Spleen (tissue), 7 donors: ENCODE results near the gene NUMBL.
A peak's percentile ranks its signal among the peaks of the same experiment; 100 is the strongest.

Experiments used
- POLR2A ChIP-seq, 3 donors: fragments of 450-650 bp; IDR thresholded peaks; one replicate each; pipeline ENCODE4 v1.5.1; 2017; ENCODE audit warnings: antibody characterized with exemption in 3 of 3, mild to moderate bottlenecking in 1 of 3
- POLR2AphosphoS5 ChIP-seq, 3 donors: sonication (generic); formaldehyde crosslinking; IDR thresholded peaks; one replicate each; pipeline ENCODE4 v1.5.1; 2017; ENCODE audit warnings: antibody characterized with exemption in 3 of 3
- TF ChIP-seq, protein P1 (sequence below), 11 experiments: fragments of 200-600 bp in 7 of 11; fragments of 450-650 bp in 4 of 11; sonication (generic) in 4 of 11; IDR thresholded peaks in 8 of 11; conservative IDR thresholded peaks in 3 of 11; 1 replicate in 7 of 11; 2 replicates in 4 of 11; pipeline versions ENCODE4 v1.4.0 to v1.8.0; 2016 to 2021; ENCODE audit warnings: antibody characterized with exemption in 11 of 11, inconsistent platforms in 4 of 11, mild to moderate bottlenecking in 1 of 11
- donor health status: DM: no; HTN: no; CAD: no; lungs with moderate emphysema.
- donor health status: DM: no; HTN: no; CAD: no.
- donor health status: DM: no; HTN: no; CAD: no.

- TF ChIP-seq, protein P1, sequence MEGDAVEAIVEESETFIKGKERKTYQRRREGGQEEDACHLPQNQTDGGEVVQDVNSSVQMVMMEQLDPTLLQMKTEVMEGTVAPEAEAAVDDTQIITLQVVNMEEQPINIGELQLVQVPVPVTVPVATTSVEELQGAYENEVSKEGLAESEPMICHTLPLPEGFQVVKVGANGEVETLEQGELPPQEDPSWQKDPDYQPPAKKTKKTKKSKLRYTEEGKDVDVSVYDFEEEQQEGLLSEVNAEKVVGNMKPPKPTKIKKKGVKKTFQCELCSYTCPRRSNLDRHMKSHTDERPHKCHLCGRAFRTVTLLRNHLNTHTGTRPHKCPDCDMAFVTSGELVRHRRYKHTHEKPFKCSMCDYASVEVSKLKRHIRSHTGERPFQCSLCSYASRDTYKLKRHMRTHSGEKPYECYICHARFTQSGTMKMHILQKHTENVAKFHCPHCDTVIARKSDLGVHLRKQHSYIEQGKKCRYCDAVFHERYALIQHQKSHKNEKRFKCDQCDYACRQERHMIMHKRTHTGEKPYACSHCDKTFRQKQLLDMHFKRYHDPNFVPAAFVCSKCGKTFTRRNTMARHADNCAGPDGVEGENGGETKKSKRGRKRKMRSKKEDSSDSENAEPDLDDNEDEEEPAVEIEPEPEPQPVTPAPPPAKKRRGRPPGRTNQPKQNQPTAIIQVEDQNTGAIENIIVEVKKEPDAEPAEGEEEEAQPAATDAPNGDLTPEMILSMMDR (IDR thresholded peaks at IDR 0.05 in 8 of 11, conservative IDR thresholded peaks at IDR 0.05 in 3 of 11): peak in 3 of 11 experiments; percentile 6 to 23 (median 13)
- TF ChIP-seq POLR2A (IDR thresholded peaks at IDR 0.05): no peak
- TF ChIP-seq POLR2AphosphoS5 (IDR thresholded peaks at IDR 0.05): peak; percentile 70 to 87 (median 84)
Measured at GRCh38 chr19:40690693-40691420, 406 bp upstream of the NUMBL start.
